Prostate gland (tissue), 2 donors: ENCODE measurements around the gene AGBL3. TPM values are rescaled to one million over a fixed set of nuclear protein-coding genes. Genes with fewer than 3 reads are reported as not detected.

Experiments
- DNase-seq: peaks from one replicate; pipeline ENCODE4 v3.0.0-alpha.2; 2019; ENCODE audit warnings: low spot score
- H3K27ac ChIP-seq, 2 donors: fragments of 200-600 bp; sonication (generic); 2 replicates each; pipeline ENCODE4 v1.5.1; 2017 to 2019
- H3K27me3 ChIP-seq: fragments of 200-600 bp; sonication (generic); replicated peaks from 2 replicates; pipeline ENCODE4 v1.5.1; 2019; ENCODE audit not compliant: insufficient read depth
- H3K36me3 ChIP-seq, 2 donors: fragments of 200-600 bp; sonication (generic); 1 replicate in 1 of 2; 2 replicates in 1 of 2; pipeline versions ENCODE4 v1.5.1 to v1.8.1; 2017 to 2019
- H3K4me1 ChIP-seq: fragments of 200-600 bp; sonication (generic); replicated peaks from 2 replicates; pipeline ENCODE4 v1.5.1; 2019
- H3K4me3 ChIP-seq, 2 donors: fragments of 200-600 bp; sonication (generic); 2 replicates each; pipeline ENCODE4 v1.5.1; 2017 to 2019
- H3K9me3 ChIP-seq: fragments of 200-600 bp; sonication (generic); 2 replicates; pipeline ENCODE4 v1.5.1; 2017
- POLR2A ChIP-seq: fragments of 450-650 bp; IDR thresholded peaks from one replicate; pipeline ENCODE4 v1.6.1; 2016; ENCODE audit warnings: antibody characterized with exemption, mild to moderate bottlenecking
- POLR2AphosphoS5 ChIP-seq: sonication (generic); formaldehyde crosslinking; IDR thresholded peaks from one replicate; pipeline ENCODE4 v1.6.1; 2017; ENCODE audit warnings: antibody characterized with exemption
- WGBS: methylation state at CpG from one replicate; pipeline ENCODE4 v1.1.5; 2018; 5-methylcytosine and 5-hydroxymethylcytosine counted together
- intact Hi-C: fragments of 100-400 bp; cut with DNase I; formaldehyde crosslinking; loops from one replicate; pipeline ENCODE4 v1.14.2; 2022
- total RNA-seq, 2 donors: library from RNA; depleted of rRNA; stranded (reverse); fragments of >200 nt; gene quantifications; one replicate each; pipeline ENCODE4 v1.1.0, GENCODE V29; 2016
- TF ChIP-seq, protein P1 (sequence below), 4 experiments: fragments of 200-600 bp in 2 of 4; fragments of 450-650 bp in 2 of 4; sonication (generic) in 2 of 4; IDR thresholded peaks; 1 replicate in 3 of 4; 2 replicates in 1 of 4; pipeline ENCODE4 v1.5.1; 2016 to 2019; ENCODE audit warnings: antibody characterized with exemption in 4 of 4, mild to moderate bottlenecking in 2 of 4, moderate library complexity in 2 of 4

Gene AGBL3
- total RNA-seq, 2 donors from 2014 or later = 1.4 to 2.6 TPM

DNA sequence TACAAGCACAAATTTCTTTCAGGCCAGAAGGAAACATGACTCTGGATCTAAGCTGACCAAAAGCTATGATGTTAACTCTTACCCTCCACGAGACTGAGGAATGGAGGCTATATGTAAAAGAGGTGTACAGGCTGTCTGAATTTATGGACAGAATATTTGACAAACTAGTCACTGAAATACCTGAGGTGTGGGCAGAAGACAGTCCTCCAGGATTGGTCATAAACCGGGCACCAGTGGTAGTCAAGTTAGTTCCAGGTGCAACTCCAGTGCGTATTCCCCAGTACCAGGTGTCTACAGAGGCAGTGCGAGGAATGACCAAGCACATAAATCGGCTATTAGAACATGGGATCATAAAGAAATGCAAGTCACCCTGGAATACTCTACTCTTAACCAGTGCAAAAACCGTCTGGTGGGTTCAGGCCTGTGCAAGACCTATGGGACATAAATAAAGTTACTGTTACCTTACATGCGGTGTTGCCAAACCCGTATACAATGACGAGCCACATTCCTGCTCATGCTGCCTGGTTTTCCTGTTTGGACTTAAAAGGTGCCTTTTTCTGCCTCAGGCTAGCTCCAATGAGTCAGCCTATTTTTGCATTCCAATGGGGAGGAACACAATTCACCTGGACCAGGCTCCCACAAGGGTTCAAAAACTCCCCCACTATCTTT is 190.9 kb downstream of the AGBL3 start:
- no peaks in the 10 kb centered on the region for H3K9me3 ChIP-seq
- TF ChIP-seq, protein P1, sequence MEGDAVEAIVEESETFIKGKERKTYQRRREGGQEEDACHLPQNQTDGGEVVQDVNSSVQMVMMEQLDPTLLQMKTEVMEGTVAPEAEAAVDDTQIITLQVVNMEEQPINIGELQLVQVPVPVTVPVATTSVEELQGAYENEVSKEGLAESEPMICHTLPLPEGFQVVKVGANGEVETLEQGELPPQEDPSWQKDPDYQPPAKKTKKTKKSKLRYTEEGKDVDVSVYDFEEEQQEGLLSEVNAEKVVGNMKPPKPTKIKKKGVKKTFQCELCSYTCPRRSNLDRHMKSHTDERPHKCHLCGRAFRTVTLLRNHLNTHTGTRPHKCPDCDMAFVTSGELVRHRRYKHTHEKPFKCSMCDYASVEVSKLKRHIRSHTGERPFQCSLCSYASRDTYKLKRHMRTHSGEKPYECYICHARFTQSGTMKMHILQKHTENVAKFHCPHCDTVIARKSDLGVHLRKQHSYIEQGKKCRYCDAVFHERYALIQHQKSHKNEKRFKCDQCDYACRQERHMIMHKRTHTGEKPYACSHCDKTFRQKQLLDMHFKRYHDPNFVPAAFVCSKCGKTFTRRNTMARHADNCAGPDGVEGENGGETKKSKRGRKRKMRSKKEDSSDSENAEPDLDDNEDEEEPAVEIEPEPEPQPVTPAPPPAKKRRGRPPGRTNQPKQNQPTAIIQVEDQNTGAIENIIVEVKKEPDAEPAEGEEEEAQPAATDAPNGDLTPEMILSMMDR (IDR thresholded peaks at IDR 0.05) = no peak
- TF ChIP-seq POLR2A (no peak), POLR2AphosphoS5 (no peak)
- WGBS = 85% methylated on average over 9 of the region's 9 CpGs
- H3K27me3 ChIP-seq = no peaks in the 10 kb centered on the region
- H3K36me3 ChIP-seq = no peaks in the 10 kb centered on the region
- no peak for DNase-seq
- intact Hi-C loops = no loop called here
- H3K4me1 ChIP-seq = no peaks in the 10 kb centered on the region
- no peak overlapping the region for H3K27ac ChIP-seq
- H3K4me3 ChIP-seq = no peak overlapping the region

DNA sequence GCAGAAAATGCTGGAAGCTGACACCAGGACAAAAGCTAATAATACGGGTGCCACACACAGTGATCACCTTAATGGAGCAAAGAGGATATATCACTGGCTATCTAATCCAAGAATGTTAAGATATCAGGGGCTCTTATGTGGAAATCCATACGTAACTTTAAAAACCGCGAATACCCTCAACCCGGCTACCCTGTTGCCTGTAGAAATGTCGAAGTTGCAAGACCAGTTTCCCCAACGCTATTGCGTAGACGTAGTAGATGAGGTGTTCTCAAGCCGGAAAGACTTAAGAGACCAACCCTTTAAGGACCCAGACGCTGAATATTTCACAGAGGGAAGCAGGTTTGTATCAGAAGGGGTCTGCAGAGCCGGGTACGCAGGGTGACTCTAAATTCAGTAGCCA is 192.1 kb downstream of the AGBL3 start:
- no peaks in the 10 kb centered on the region for H3K36me3 ChIP-seq
- intact Hi-C loops = no loop called here
- H3K27me3 ChIP-seq = no peaks in the 10 kb centered on the region
- 89% methylated on average over 13 of the region's 13 CpGs for WGBS
- H3K4me3 ChIP-seq = no peak overlapping the region
- H3K4me1 ChIP-seq = no peaks in the 10 kb centered on the region
- no peak for DNase-seq
- H3K9me3 ChIP-seq = no peaks in the 10 kb centered on the region
- no peak overlapping the region for H3K27ac ChIP-seq
- TF ChIP-seq, protein P1 (IDR thresholded peaks at IDR 0.05) = no peak
- TF ChIP-seq POLR2A (no peak), POLR2AphosphoS5 (no peak)

DNA sequence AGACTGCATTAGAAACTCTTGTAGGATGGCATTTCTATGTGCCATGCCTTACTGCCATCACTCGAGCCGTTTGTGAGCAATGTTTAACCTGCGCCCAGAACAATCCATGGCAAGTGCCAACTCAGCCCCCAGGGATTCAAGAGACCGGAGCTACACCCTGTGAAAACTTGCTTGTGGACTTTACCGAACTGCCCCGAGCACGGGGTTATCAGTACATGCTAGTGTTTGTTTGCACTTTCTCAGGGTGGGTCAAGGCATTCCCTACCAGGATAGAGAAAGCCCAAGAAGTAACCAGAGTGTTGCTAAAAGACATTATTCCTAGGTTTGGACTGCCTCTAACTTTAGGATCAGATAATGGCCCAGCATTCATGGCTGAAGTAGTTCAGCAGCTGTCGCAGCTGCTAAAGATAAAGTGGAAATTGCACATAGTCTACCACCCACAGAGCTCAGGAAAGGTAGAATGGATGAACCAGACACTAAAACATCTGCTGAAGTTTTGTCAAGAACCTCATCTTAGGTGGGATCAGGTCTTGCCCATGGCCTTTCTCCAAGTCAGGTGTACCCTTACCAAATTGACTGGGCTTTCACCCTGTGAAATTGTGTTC is 193.1 kb downstream of the AGBL3 start:
- Histone ChIP-seq H3K9me3 (no peaks in the 10 kb centered on the region), H3K27me3 (no peaks in the 10 kb centered on the region), H3K36me3 (no peaks in the 10 kb centered on the region), H3K27ac (no peak overlapping the region), H3K4me1 (no peaks in the 10 kb centered on the region), H3K4me3 (no peak overlapping the region)
- TF ChIP-seq POLR2AphosphoS5 (no peak), POLR2A (no peak)
- TF ChIP-seq, protein P1 (IDR thresholded peaks at IDR 0.05) = no peak
- DNase-seq = no peak
- WGBS = 92% methylated on average over 8 of the region's 8 CpGs
- intact Hi-C loops = no loop called here

DNA sequence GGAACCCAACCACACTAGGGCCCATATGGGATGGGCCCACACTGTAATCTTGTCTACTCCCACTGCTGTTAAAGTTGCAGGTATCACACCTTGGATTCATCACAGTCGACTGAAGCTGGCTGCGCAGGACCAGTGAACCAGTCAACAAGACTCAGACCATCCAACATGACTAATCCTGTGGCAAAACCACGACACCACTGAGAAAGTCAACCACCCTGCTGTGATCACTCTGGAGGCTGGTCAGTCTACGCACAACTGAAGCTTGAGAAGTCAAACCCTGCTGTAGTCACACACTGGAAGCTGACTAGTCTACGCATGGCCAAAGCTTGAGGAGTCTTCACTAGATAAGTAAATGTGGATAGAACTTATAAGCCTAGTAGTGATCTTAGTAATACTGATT is 193.8 kb downstream of the AGBL3 start:
- WGBS = 95% methylated on average over 5 of the region's 5 CpGs
- DNase-seq = no peak
- H3K4me3 ChIP-seq = no peak overlapping the region
- no peak overlapping the region for H3K27ac ChIP-seq
- intact Hi-C loops = no loop called here
- H3K27me3 ChIP-seq = no peaks in the 10 kb centered on the region
- H3K36me3 ChIP-seq = no peaks in the 10 kb centered on the region
- H3K4me1 ChIP-seq = no peaks in the 10 kb centered on the region
- TF ChIP-seq POLR2A = no peak
- TF ChIP-seq POLR2AphosphoS5 = no peak
- TF ChIP-seq, protein P1 (IDR thresholded peaks at IDR 0.05) = no peak
- H3K9me3 ChIP-seq = no peaks in the 10 kb centered on the region
